HG03439 (cell line): Measurements from ENCODE around the gene ARAP3.

ENCODE experiments used
- ATAC-seq: cut with Tn5 transposase; IDR thresholded peaks from one replicate; pipeline ENCODE4 v1.9.1; 2021; ENCODE audit warnings: mild to moderate bottlenecking, moderate library complexity; ENCODE audit not compliant: unreplicated experiment

The ARAP3 gene

GRCh38 chr5:141672841-141673813 is 8.9 kb downstream of the ARAP3 start:
- no peak for ATAC-seq

DNA sequence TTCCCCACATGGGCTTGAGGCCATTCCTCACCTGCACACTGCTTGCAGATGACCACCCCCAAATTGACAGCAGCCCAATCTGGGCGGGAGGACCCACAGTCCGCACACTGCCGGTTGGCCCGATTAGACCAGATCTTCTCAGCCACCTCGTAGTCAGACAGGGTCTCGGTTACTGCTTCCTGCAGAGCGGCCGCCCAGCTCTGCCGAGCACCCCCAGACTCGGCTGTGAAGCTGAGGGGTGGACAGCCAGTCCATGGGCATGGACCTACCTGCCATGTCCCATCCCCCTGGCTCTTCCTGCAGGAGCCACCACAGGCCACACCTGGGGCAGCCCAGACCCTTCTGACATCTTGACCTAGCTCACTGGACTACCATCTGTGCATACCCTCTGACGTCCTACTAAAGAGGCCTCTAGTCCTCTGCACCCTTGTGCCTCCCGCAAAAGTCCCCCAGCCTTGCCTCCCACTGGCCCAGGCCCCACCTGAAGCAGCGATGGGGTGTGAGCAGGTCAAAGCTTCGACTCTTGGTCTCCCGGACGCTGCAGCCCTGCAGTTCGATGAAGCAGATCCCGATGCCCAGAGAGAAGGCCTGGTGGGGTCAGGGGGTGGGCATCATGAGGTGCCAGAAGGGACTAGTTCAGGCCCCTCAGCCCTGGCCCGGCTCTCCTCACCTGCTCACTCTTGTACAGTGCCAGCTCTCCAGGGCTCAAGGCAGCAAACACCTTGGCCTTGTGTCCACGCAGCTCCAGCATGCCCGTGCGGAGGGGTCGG is 9.8 kb downstream of the ARAP3 start:
- no peak for ATAC-seq

DNA sequence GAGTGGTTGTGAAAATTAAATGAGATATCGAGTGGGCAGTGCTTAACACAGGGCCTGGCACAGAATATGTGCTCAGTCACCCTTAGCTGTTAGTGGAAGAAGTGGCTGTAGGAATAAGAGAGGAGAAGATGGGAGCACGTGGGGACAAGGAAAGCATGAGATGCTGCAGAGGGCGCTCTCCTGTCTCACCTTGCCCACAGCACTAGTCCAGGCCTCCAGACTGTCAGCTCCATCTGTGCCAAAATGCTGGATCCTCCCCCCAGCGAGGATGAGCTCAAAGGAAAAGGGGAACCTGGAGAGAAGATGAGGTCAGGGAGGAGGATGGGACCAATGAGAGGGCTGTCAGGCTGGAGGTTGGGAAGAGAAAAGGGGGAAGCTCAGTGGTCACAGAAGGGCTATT is 12.5 kb downstream of the ARAP3 start:
- ATAC-seq: no peak

DNA sequence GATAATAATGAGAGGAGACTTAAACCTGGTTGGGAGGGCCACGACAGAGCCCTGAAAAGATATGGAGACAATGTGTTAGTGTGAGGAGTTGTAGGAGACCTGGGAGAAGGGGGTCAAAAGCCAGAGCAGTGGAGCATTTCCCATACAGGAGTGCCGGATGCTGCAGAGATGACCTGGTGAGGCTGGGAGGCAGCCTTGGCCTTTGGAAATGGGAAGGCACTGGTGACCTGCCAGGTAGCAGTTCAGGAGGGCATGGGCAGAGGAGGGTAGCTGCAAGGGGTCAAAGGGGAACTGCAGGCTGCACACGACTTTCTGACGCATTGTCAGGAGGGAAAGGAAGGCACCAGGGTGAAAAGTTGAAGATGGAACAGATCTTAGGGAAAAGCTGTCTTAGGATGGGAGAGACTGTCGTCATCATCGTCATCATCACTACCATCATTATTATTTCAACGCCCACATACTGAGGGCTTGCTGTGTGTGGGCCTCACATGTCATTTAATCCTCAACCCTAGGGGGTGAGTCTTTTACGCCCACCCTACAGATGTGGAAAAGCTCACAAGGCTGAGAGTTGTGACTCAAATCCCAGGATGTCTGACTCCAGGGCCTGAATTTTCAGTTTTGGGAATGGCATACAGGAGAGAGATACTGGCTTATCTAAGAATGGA is 13.3 kb downstream of the ARAP3 start:
- ATAC-seq: no peak

DNA sequence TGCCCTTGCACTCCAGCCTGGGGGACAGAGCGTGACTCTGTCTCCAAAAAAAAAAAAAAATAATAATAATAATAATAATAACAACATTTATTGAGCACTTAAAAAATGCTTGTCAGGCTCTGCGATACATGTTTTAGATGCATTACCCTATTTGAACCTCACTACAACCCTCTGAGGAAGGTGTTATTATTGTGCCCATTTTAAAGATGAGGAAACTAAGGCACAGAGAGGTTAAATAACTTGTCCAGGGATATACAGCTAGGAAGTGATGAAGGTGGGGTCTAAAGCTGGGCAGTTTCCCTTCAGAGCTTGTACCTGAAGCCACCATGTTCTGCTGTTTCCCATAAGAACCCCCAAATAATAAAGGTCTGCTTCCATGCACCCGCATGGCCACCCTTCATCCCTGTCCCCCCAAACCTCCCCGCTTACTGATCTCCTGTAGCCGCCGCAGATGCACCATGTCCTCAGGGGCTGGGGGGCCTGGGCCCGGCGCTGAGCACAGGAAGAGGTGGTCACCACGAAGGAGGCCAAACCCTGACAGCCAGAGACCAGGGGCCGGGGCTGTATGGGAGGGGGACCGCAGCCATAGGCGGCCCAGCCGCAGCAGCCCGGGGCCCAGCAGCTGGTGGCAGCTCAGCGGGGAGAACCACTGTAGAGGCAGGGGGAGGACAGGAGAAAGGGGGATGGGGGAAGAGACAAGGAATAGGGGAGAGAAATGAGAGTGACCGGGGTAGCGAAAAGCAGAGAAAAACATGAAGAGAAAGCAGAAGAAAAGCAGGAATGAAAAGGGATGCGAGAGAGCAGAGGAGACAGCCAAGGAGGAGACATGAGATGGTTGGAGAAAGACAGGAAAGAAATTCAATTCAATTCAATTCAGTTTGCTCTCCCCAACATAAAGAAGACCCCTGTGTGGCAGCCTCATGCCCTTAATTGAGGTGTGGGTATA is 15.8 kb downstream of the ARAP3 start:
- ATAC-seq: no peak

DNA sequence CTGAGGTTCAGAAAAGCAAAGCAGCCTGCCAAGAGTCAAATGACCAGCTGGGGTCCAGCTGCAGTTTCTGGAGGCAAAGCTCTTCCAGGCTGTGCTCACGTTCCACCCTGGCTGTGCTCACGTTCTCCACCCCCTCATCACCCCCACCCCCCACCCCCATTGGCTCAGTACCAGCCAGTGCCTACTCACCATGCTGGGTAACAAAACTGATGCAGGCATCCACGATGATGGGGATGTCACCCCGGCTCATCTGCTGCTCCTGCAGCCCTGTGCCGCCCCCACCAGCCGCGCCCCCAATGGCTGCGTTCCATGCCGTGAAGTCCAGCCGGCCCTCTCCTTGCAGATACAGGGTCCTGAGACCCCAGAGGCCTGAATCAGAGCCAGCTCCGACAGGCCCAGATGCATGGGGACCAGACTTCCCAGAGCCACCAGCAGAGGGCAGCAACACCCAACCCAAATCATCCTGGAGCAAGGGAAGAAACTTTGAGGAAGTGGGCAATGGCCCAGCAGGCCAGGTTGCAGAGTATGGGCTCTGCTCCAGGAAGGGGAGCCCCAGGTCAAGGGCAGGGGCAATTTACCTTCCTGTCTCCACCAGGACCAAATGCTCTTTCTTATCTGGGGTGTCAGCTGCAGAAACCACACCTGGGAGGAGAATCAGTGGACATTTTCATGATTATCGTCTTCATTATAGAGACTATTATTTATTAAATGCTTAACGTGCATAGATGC is 17.1 kb downstream of the ARAP3 start:
- peak; percentile 94 for ATAC-seq

GRCh38 chr5:141663506-141663905 is 18.5 kb downstream of the ARAP3 start:
- ATAC-seq: no peak

- no peak for ATAC-seq
Observed at GRCh38 chr5:141662028-141662427, 20.0 kb downstream of the ARAP3 start.

DNA sequence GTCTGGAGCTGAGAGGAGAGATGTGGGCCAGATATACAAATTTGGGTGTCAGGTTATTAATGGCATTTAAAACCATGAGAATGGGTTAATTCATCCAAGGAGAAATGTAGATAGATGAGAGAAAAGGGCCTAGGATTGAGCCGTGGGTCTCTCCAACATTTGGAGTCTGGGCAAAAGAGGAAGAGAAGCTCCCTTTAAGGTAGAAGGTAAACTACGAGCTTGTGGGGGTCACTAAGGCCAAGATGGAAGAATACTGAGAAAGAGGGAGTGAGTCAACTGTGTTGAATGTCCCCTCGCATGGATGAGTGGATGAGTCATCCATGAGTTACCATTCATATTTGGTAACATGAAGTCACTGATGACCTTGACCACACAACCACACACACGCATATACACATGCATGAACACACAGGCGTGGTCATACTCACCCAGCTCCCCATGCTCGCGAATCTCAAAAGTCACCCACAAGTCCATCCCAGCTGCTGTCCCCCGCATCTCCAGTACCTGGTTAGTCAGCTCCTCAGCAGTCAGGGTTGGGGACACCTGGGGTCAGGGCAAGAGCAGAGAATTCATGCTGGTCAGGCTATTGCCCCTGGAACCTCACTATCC is 24.0 kb downstream of the ARAP3 start:
- ATAC-seq: peak; percentile 56

GRCh38 chr5:141657404-141657803 is 24.6 kb downstream of the ARAP3 start:
- no peak for ATAC-seq

DNA sequence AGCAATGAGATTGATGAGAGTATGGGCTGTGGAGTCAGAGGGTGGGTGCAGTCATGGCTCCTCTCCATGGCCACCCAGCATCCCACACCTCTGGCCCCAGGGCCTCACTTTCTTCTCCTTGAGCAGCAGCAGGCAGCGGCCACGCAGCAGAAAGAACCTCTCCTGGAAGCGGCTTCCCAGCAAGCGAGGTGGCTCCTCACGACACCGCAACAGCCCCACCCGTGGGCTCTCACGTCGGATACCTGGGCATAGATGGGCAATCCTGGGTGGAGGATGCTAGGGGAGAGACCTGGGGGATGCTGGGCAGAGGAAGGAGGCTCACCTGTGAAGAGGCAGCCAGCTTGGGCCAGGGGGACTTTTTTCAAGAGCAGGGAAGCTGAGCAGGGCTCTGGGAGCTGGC is 25.6 kb downstream of the ARAP3 start:
- no peak for ATAC-seq

- no peak for ATAC-seq
Observed at GRCh38 chr5:141655020-141655419, 27.0 kb downstream of the ARAP3 start.

- no peak for ATAC-seq
Observed at GRCh38 chr5:141654298-141654697, 27.7 kb downstream of the ARAP3 start.

DNA sequence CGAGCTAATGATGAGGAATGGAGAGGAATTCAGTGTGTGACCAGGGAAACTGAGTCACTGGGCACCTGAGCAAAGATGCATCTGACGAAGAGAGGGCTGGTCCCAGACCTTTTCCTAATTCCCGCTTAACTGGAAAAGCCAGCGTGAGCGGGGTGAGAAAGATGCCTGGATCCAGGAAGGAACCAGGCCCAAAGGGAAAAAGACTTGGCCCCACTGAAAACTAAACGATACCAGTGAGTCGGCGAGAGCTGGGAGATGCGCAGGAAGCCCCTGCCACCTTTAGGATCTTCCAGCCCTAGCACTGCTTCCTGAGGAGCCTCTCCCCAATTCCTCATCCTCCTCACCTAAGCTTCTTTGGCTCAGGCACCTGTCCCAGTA is 30.3 kb downstream of the ARAP3 start:
- no peak for ATAC-seq

DNA sequence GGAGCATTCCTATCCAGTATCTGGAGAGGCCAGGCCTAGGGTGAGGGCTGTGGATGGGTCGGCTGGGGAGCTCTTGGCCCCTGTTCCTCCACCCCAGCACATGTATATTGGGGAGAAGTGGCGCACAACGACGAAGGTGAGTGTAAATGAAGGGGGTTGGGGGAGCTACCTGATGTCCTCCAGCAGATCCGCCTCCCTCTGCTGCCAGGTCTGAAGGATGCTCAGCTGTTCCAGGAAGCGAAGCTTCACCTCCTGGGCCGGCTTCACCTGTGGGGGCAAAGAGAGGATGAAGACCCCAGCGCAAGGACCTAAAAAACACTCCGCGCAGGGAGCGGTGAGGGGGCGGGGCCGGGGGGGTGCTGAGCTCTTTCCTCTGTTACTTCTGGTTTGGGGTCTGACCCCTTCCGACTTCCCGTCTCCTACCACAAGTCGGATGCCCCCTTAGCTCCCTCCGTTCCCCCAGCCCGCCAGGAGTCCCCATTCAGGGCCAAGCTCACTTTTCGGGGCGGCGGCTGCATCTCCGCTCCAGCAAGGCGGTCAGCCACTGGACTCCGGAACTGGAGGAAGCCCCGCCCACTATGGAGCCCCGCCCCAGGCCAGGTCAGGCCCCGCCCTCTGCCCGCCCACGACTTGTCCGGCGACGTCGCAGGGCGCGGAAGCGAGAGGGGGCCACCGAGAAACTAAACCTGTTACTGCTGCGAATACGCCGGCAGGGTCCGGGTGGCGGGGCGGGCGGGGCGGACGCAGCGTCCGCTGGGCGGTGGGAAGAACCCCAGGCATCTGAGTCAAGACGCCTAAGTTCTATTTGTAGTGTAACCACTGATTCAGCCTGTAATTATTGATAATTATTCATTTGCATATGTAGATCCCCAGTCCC is 30.9 kb downstream of the ARAP3 start, which contains the start of gene FCHSD1:
TSS of gene FCHSD1 (minus strand) at position 568 of the 877 bp plus-strand sequence. CDS start at position 518, 50 bp downstream.
- ATAC-seq: peak; percentile 91

- ATAC-seq: no peak
Observed at GRCh38 chr5:141649972-141650371, 32.1 kb downstream of the ARAP3 start.

- no peak for ATAC-seq
Observed at GRCh38 chr5:141649056-141649688, 32.9 kb downstream of the ARAP3 start.

DNA sequence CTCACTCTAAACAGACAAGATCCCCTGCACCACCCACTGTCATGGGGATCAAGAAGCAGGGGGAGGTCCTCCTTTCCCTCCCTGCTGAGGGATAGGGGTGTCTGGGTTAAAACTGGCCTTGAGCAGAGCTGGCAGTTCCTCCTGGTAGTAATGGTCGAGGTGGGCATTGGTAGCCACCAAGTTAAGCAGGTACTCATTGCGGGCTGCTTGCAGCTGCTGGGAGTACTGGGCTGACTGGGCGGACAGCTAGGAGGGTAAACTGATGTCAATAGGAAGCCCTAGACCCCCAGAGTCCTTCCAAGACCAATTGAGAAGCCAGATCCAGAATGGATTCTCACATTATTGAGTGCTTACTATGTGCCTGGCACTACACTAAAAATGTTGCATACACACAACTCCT is 34.2 kb downstream of the ARAP3 start:
- ATAC-seq: no peak
